Measurements from ENCODE around the gene VTN. TPM values are rescaled to one million over a fixed set of nuclear protein-coding genes. Genes with fewer than 3 reads are reported as not detected.
A peak's percentile ranks its signal among the peaks of the same experiment; 100 is the strongest.

The VTN gene
- total RNA-seq, 1 donor from 2014 or later: 0.18 TPM

DNA sequence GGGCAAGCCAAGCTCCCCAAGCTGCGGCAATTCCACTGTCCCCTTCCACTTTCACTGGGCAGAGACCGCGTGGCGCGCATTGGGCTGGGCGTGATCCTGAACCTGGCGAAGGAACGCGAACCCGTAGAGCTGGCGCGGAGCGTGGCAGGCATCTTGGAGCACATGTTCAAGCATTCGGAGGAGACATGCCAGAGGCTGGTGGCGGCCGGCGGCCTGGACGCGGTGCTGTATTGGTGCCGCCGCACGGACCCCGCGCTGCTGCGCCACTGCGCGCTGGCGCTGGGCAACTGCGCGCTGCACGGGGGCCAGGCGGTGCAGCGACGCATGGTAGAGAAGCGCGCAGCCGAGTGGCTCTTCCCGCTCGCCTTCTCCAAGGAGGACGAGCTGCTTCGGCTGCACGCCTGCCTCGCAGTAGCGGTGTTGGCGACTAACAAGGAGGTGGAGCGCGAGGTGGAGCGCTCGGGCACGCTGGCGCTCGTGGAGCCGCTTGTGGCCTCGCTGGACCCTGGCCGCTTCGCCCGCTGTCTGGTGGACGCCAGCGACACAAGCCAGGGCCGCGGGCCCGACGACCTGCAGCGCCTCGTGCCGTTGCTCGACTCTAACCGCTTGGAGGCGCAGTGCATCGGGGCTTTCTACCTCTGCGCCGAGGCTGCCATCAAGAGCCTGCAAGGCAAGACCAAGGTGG, 11.2 kb upstream of the VTN start:
- Mint-ChIP-seq H3K27ac (no peak overlapping the region), H3K27me3 (peaks cover 15% of the 10 kb centered on the region), H3K4me3 (no peak overlapping the region), H3K9me3 (no peaks in the 10 kb centered on the region), H3K36me3 (ENCODE audit: low read depth) (peaks cover 7% of the 10 kb centered on the region), H3K4me1 (peaks cover 30% of the 10 kb centered on the region)
- intact Hi-C loops (cut with micrococcal nuclease): no loop called here
- TF ChIP-seq CTCF (IDR thresholded peaks at IDR 0.05): no peak
- DNase-seq (no peak), ATAC-seq (ENCODE audit: low read depth) (no peak)
- ChIA-PET CTCF (no interaction called here), POLR2A (interaction anchor here (0.6 kb wide), 1 partner anchor 42 kb away, joined by 5 read pairs; no protein-coding TSS in a partner anchor)

- peaks cover 7% of the 10 kb centered on the region for H3K36me3 Mint-ChIP-seq (ENCODE audit: low read depth)
- H3K9me3 Mint-ChIP-seq: no peaks in the 10 kb centered on the region
- no peak for TF ChIP-seq CTCF (IDR thresholded peaks at IDR 0.05)
- CTCF ChIA-PET: no interaction called here
- intact Hi-C loops (cut with micrococcal nuclease): no loop called here
- H3K4me3 Mint-ChIP-seq: no peak overlapping the region
- H3K27ac Mint-ChIP-seq: no peak overlapping the region
- POLR2A ChIA-PET: no interaction called here
- DNase-seq (no peak), ATAC-seq (ENCODE audit: low read depth) (no peak)
- H3K27me3 Mint-ChIP-seq: peaks cover 15% of the 10 kb centered on the region
- H3K4me1 Mint-ChIP-seq: peaks cover 25% of the 10 kb centered on the region
Observed at GRCh38 chr17:28379814-28380801, 10.0 kb upstream of the VTN start.

GRCh38 chr17:28372945-28373274, 2.8 kb upstream of the VTN start:
- DNase-seq: no peak
- H3K36me3 Mint-ChIP-seq (ENCODE audit: low read depth): peaks cover 3% of the 10 kb centered on the region
- POLR2A ChIA-PET: interaction anchor here (1.4 kb wide), 1 partner anchor 15 kb away, joined by 3 read pairs; the partner anchor contains the start of gene POLDIP2
- no peak overlapping the region for H3K27ac Mint-ChIP-seq
- TF ChIP-seq CTCF (IDR thresholded peaks at IDR 0.05): no peak
- H3K4me3 Mint-ChIP-seq: peak overlapping the region; percentile 73
- H3K9me3 Mint-ChIP-seq: no peaks in the 10 kb centered on the region
- ATAC-seq (ENCODE audit: low read depth): no peak
- H3K27me3 Mint-ChIP-seq: no peaks in the 10 kb centered on the region
- CTCF ChIA-PET: interaction anchor here (2.1 kb wide), 1 partner anchor 44 kb away, joined by 6 read pairs; no protein-coding TSS in a partner anchor
- H3K4me1 Mint-ChIP-seq: peaks cover 23% of the 10 kb centered on the region
- intact Hi-C loops (cut with micrococcal nuclease): loop anchor here (5.0 kb wide), 1 partner anchor 56 kb away; the partner anchor contains the start of gene TMEM97

DNA sequence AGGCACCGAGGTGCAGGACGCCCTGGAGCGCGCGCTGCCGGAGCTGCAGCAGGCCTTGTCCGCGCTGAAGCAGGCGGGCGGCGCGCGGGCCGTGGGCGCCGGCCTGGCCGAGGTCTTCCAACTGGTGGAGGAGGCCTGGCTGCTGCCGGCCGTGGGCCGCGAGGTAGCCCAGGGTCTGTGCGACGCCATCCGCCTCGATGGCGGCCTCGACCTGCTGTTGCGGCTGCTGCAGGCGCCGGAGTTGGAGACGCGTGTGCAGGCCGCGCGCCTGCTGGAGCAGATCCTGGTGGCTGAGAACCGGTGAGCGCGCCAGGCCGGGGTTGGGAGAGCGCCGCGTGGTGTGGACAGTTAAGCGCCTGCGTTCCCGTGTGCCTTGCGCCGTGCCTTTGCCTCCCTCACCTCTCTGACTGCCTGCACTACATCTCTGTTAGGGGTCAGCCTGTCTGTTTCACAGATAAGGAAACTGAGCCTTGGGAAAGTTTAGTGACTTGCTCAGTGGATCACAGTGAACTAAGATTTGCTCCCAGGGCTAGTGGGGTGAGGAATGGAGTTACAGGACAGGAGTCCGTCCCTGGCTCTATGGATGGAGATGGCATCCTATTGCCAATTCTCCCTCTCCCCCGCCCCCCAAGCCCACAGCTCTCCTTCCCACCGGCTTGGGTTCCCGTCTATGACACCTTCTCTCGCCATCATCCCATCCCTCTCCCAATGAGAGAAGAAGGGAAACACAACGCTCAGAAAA, 2.3 kb upstream of the VTN start:
- H3K36me3 Mint-ChIP-seq (ENCODE audit: low read depth): peaks cover 3% of the 10 kb centered on the region

More for the DNA sequence above, 2.3 kb upstream of the VTN start:
- peak overlapping the region; percentile 73 for H3K4me3 Mint-ChIP-seq
- DNase-seq (peak; percentile 22), ATAC-seq (ENCODE audit: low read depth) (no peak)
- H3K9me3 Mint-ChIP-seq: no peaks in the 10 kb centered on the region
- peaks cover 23% of the 10 kb centered on the region for H3K4me1 Mint-ChIP-seq
- H3K27me3 Mint-ChIP-seq: no peaks in the 10 kb centered on the region
- no peak overlapping the region for H3K27ac Mint-ChIP-seq
- CTCF ChIA-PET: interaction anchor here (2.1 kb wide), 1 partner anchor 45 kb away, joined by 6 read pairs; no protein-coding TSS in a partner anchor
- intact Hi-C loops (cut with micrococcal nuclease): loop anchor here (5.0 kb wide), 1 partner anchor 55 kb away; the partner anchor contains the start of gene TMEM97
- POLR2A ChIA-PET: interaction anchor here (0.7 to 2.5 kb wide), 4 partner anchors 15 to 37 kb away, joined by 3 to 20 read pairs (median 10); partner anchors contain the start of genes IFT20, POLDIP2 and TNFAIP1
- no peak for TF ChIP-seq CTCF (IDR thresholded peaks at IDR 0.05)

Measured in activated B cell treated with CpG ODN at 0.5 μM for 24 hours (primary cell).